Panc1 (cell line): ENCODE results near the gene DOK7.

Source experiments
- CTCF ChIP-seq: fragments of 450-650 bp; IDR thresholded peaks from 2 replicates; pipeline ENCODE4 v1.5.1; 2017; ENCODE audit warnings: mild to moderate bottlenecking
- POLR2AphosphoS5 ChIP-seq: IDR thresholded peaks from 2 replicates; pipeline ENCODE4 v1.6.1; 2012; ENCODE audit warnings: mild to moderate bottlenecking, low read depth, low read length, moderate library complexity

GRCh38 chr4:3510481-3510880 is 47.4 kb downstream of the DOK7 start:
- TF ChIP-seq CTCF (no peak), POLR2AphosphoS5 (no peak)
